Activated T-cell treated with anti-CD3 and anti-CD28 coated beads for 48 hours (primary cell): ENCODE results near the gene RUNX2.

Source experiments
- DNase-seq: peaks from one replicate; pipeline ENCODE4 v3.0.0-alpha.2; 2020; ENCODE audit warnings: low read depth

Gene RUNX2

GRCh38 chr6:45705137-45705855 lies 377.2 kb downstream of the RUNX2 start:
- DNase-seq, result no peak

GRCh38 chr6:45706319-45706718 lies 378.2 kb downstream of the RUNX2 start:
- DNase-seq, result no peak

GRCh38 chr6:45707176-45707575 lies 379.0 kb downstream of the RUNX2 start:
- DNase-seq, result no peak

- DNase-seq, result no peak
Measured at GRCh38 chr6:45709781-45710220, 381.7 kb downstream of the RUNX2 start.

GRCh38 chr6:45710304-45710821 lies 382.2 kb downstream of the RUNX2 start:
- DNase-seq, result peak; percentile 88

- DNase-seq, result no peak
Measured at GRCh38 chr6:45712076-45712475, 383.9 kb downstream of the RUNX2 start.

- DNase-seq, result no peak
Measured at GRCh38 chr6:45712786-45713185, 384.7 kb downstream of the RUNX2 start.
